Measurements from ENCODE around the gene CLIC1. TPM values are rescaled to one million over a fixed set of nuclear protein-coding genes. Genes with fewer than 3 reads are reported as not detected.

CLIC1 gene
- total RNA-seq, 1 experiment from 2014 or later, result 374 TPM

GRCh38 chr6:31686483-31686882 is 49.8 kb downstream of the CLIC1 start:
- intact Hi-C loops (cut with micrococcal nuclease; ENCODE audit: unreplicated experiment), result no loop called here
- TF ChIP-seq CTCF (IDR thresholded peaks at IDR 0.05; ENCODE audit: insufficient read depth in 1 of 2, low read depth in 1 of 2, low read length in 1 of 2, severe bottlenecking in 1 of 2, unreplicated experiment in 1 of 2), result no peak
- no peaks in the 10 kb centered on the region for H3K27me3 Mint-ChIP-seq (ENCODE audit: insufficient read depth, unreplicated experiment)
- ChIA-PET CTCF (no interaction called here), POLR2A (no interaction called here)
- peaks cover 28% of the 10 kb centered on the region for H3K4me1 Mint-ChIP-seq (ENCODE audit: low read depth, unreplicated experiment)
- Histone ChIP-seq H3K36me3 (ENCODE audit: control insufficient read depth, insufficient read depth, low read length) (peaks cover 3% of the 10 kb centered on the region; the same call in 1 of the 2 replicates), H3K9me3 (no peaks in the 10 kb centered on the region), H3K4me3 (ENCODE audit: low read depth, low read length) (no peak overlapping the region), H3K27me3 (replicated peaks; ENCODE audit: control insufficient read depth, insufficient read depth, low read length) (no peaks in the 10 kb centered on the region), H3K4me1 (peaks cover 48% of the 10 kb centered on the region)
- H3K27ac Mint-ChIP-seq (ENCODE audit: unreplicated experiment), result no peak overlapping the region
- H3K4me3 Mint-ChIP-seq (ENCODE audit: unreplicated experiment), result no peak overlapping the region
- DNase-seq, result no peak
- BruUV-seq (replicated peaks), result no TSS peak
- H3K36me3 Mint-ChIP-seq (ENCODE audit: insufficient read depth, unreplicated experiment), result peaks cover 49% of the 10 kb centered on the region
- no peaks in the 10 kb centered on the region for H3K9me3 Mint-ChIP-seq (ENCODE audit: unreplicated experiment)

GRCh38 chr6:31683591-31683990 is 52.7 kb downstream of the CLIC1 start:
- ChIA-PET POLR2A (no interaction called here), CTCF (interaction anchor here (2.2 kb wide), 1 partner anchor 86 kb away, joined by 6 read pairs; no protein-coding TSS in a partner anchor)
- H3K36me3 Mint-ChIP-seq (ENCODE audit: insufficient read depth, unreplicated experiment), result peaks cover 28% of the 10 kb centered on the region
- no TSS peak for BruUV-seq (replicated peaks)
- H3K4me3 Mint-ChIP-seq (ENCODE audit: unreplicated experiment), result peak overlapping the region; percentile 76
- no peak for DNase-seq
- no peak for TF ChIP-seq CTCF (IDR thresholded peaks at IDR 0.05; ENCODE audit: insufficient read depth in 1 of 2, low read depth in 1 of 2, low read length in 1 of 2, severe bottlenecking in 1 of 2, unreplicated experiment in 1 of 2)
- Histone ChIP-seq H3K36me3 (ENCODE audit: control insufficient read depth, insufficient read depth, low read length) (0 out of 2 replicates have a peak, but pooled peaks cover 1% of the 10 kb centered on the region), H3K4me3 (ENCODE audit: low read depth, low read length) (no peak overlapping the region), H3K4me1 (peaks cover 26% of the 10 kb centered on the region), H3K9me3 (no peaks in the 10 kb centered on the region), H3K27me3 (replicated peaks; ENCODE audit: control insufficient read depth, insufficient read depth, low read length) (no peaks in the 10 kb centered on the region)
- H3K9me3 Mint-ChIP-seq (ENCODE audit: unreplicated experiment), result no peaks in the 10 kb centered on the region
- H3K27ac Mint-ChIP-seq (ENCODE audit: unreplicated experiment), result peak overlapping the region; percentile 94
- intact Hi-C loops (cut with micrococcal nuclease; ENCODE audit: unreplicated experiment), result no loop called here
- H3K4me1 Mint-ChIP-seq (ENCODE audit: low read depth, unreplicated experiment), result peaks cover 17% of the 10 kb centered on the region
- H3K27me3 Mint-ChIP-seq (ENCODE audit: insufficient read depth, unreplicated experiment), result no peaks in the 10 kb centered on the region

DNA sequence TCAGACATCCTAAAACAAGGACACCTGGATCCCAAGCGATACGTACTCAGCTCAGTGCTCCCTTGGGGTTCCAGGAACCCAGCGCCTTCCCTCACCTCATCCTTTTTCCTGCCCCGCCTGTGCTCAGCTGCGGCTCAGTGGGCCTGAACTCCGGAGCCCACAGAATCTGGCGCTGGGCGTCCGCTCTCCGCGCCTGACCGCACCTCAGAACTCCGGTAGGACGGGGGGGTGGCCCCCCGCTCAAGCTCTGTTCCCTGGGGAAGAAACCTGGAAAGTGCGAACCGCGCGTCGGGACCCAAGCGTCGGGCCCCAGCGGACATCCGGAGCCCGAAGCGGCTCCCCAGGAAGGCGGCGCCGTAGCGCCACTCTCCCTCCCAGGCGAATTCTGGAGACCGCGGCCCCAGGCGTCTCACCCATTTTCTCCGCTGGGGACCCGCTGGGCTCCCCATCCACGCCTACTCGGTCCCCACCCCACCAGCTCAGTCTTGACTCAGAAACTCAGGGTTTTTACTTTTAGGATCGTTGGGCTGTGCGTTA is 55.1 kb downstream of the CLIC1 start:
- H3K9me3 ChIP-seq, result no peaks in the 10 kb centered on the region

More for the DNA sequence above, 55.1 kb downstream of the CLIC1 start:
- Histone ChIP-seq H3K36me3 (ENCODE audit: control insufficient read depth, insufficient read depth, low read length) (no peaks in the 10 kb centered on the region), H3K27me3 (replicated peaks; ENCODE audit: control insufficient read depth, insufficient read depth, low read length) (no peaks in the 10 kb centered on the region), H3K4me3 (ENCODE audit: low read depth, low read length) (peak overlapping the region; percentile 49), H3K4me1 (peaks cover 25% of the 10 kb centered on the region)
- peak overlapping the region; percentile 76 for H3K4me3 Mint-ChIP-seq (ENCODE audit: unreplicated experiment)
- H3K27me3 Mint-ChIP-seq (ENCODE audit: insufficient read depth, unreplicated experiment), result no peaks in the 10 kb centered on the region
- H3K4me1 Mint-ChIP-seq (ENCODE audit: low read depth, unreplicated experiment), result peaks cover 17% of the 10 kb centered on the region
- intact Hi-C loops (cut with micrococcal nuclease; ENCODE audit: unreplicated experiment), result loop anchor here (2.0 kb wide), 1 partner anchor 22 kb away; the partner anchor contains the start of gene ABHD16A
- TF ChIP-seq CTCF (IDR thresholded peaks at IDR 0.05; ENCODE audit: insufficient read depth in 1 of 2, low read depth in 1 of 2, low read length in 1 of 2, severe bottlenecking in 1 of 2, unreplicated experiment in 1 of 2), result peak in 1 of 2 experiments; percentile 12
- peaks cover 22% of the 10 kb centered on the region for H3K36me3 Mint-ChIP-seq (ENCODE audit: insufficient read depth, unreplicated experiment)
- no peaks in the 10 kb centered on the region for H3K9me3 Mint-ChIP-seq (ENCODE audit: unreplicated experiment)
- BruUV-seq (replicated peaks), result no TSS peak
- DNase-seq, result peak; percentile 59 to 69
- peak overlapping the region; percentile 54 for H3K27ac Mint-ChIP-seq (ENCODE audit: unreplicated experiment)
- ChIA-PET POLR2A (interaction anchor here (1.0 kb wide), 2 partner anchors 56 to 134 kb away, joined by 3 read pairs; partner anchors contain the start of gene HSPA1L), CTCF (interaction anchor here (0.6 to 2.3 kb wide), 17 partner anchors 9 to 183 kb away, joined by 3 to 18 read pairs (median 5); partner anchors contain the start of genes CLIC1, CSNK2B, HSPA1B and LY6G6D)

Small RNA genes lying within 50 kb of the gene (microRNA-seq; reads per million reads assigned to microRNA genes)
- gene MIR4646, result 0.93 reads per million

Other genes with a start within 250 kb of the CLIC1 start
- 6.4 and 7.5 TPM in 2 replicates for gene MICB, start 238.4 kb downstream of the CLIC1 start, total RNA-seq (2022)
- gene MCCD1, start 207.6 kb downstream of the CLIC1 start, total RNA-seq (2022), result not detected in 2 replicates
- gene DDX39B, start 194.5 kb downstream of the CLIC1 start, total RNA-seq (2022), result 416 and 423 TPM in 2 replicates
- gene ATP6V1G2, start 189.9 kb downstream of the CLIC1 start, total RNA-seq (2022), result 0.26 and 0.43 TPM in 2 replicates
- gene NFKBIL1, start 188.9 kb downstream of the CLIC1 start, total RNA-seq (2022), result 14.7 and 17.4 TPM in 2 replicates
- not detected in 2 replicates for gene LTA, start 164.2 kb downstream of the CLIC1 start, total RNA-seq (2022)
- gene TNF, start 161.0 kb downstream of the CLIC1 start, total RNA-seq (2022), result not detected in 2 replicates
- gene LTB, start 154.1 kb downstream of the CLIC1 start, total RNA-seq (2022), result not detected in 2 replicates
- gene LST1, start 150.3 kb downstream of the CLIC1 start, total RNA-seq (2022), result not detected in 2 replicates
- gene NCR3, start 143.5 kb downstream of the CLIC1 start, total RNA-seq (2022), result not detected in 2 replicates
- gene AIF1, start 121.3 kb downstream of the CLIC1 start, total RNA-seq (2022), result 2.2 and 2.7 TPM in 2 replicates
- 213 and 222 TPM in 2 replicates for gene PRRC2A, start 115.8 kb downstream of the CLIC1 start, total RNA-seq (2022)
- 354 and 376 TPM in 2 replicates for gene BAG6, start 83.9 kb downstream of the CLIC1 start, total RNA-seq (2022)
- gene APOM, start 80.6 kb downstream of the CLIC1 start, total RNA-seq (2022), result 14.8 and 15.8 TPM in 2 replicates
- gene C6orf47, start 75.8 kb downstream of the CLIC1 start, total RNA-seq (2022), result 19.4 and 19.7 TPM in 2 replicates
- gene GPANK1, start 71.5 kb downstream of the CLIC1 start, total RNA-seq (2022), result 20.3 TPM in 2 replicates
- gene CSNK2B, start 70.5 kb downstream of the CLIC1 start, total RNA-seq (2022), result 219 and 221 TPM in 2 replicates
- 13.9 and 17.5 TPM in 2 replicates for gene LY6G5B, start 66.6 kb downstream of the CLIC1 start, total RNA-seq (2022)
- gene LY6G5C, start 55.5 kb downstream of the CLIC1 start, total RNA-seq (2022), result 2.0 and 2.9 TPM in 2 replicates
- 62.7 and 63.2 TPM in 2 replicates for gene ABHD16A, start 33.2 kb downstream of the CLIC1 start, total RNA-seq (2022)
- gene LY6G6F, start 29.7 kb downstream of the CLIC1 start, total RNA-seq (2022), result not detected in 2 replicates
- not detected in 2 replicates for gene LY6G6D, start 21.2 kb downstream of the CLIC1 start, total RNA-seq (2022)
- 0.88 and 1.3 TPM in 2 replicates for gene LY6G6C, start 14.8 kb downstream of the CLIC1 start, total RNA-seq (2022)
- not detected in 2 replicates for gene MPIG6B, start 13.2 kb downstream of the CLIC1 start, total RNA-seq (2022)
- gene DDAH2, start 7.2 kb downstream of the CLIC1 start, total RNA-seq (2022), result 82.4 and 91.6 TPM in 2 replicates
- 49.6 and 51.0 TPM in 2 replicates for gene MSH5, start 3.5 kb upstream of the CLIC1 start, total RNA-seq (2022)
- gene SAPCD1, start 26.1 kb upstream of the CLIC1 start, total RNA-seq (2022), result 6.4 and 13.0 TPM in 2 replicates
- gene VWA7, start 40.8 kb upstream of the CLIC1 start, total RNA-seq (2022), result 0.61 and 1.5 TPM in 2 replicates
- gene VARS1, start 59.2 kb upstream of the CLIC1 start, total RNA-seq (2022), result 132 and 135 TPM in 2 replicates
- gene LSM2, start 70.4 kb upstream of the CLIC1 start, total RNA-seq (2022), result 56.3 and 61.2 TPM in 2 replicates
- gene HSPA1L, start 78.8 kb upstream of the CLIC1 start, total RNA-seq (2022), result 0.86 and 1.6 TPM in 2 replicates
- gene HSPA1A, start 79.0 kb upstream of the CLIC1 start, total RNA-seq (2022), result 77.3 and 96.9 TPM in 2 replicates
- gene HSPA1B, start 91.2 kb upstream of the CLIC1 start, total RNA-seq (2022), result 99.0 and 112 TPM in 2 replicates
- 173 and 176 TPM in 2 replicates for gene NEU1, start 126.3 kb upstream of the CLIC1 start, total RNA-seq (2022)
- 0.57 TPM in 1 of 2 replicates, not detected in the other for gene SLC44A4, start 142.5 kb upstream of the CLIC1 start, total RNA-seq (2022)
- 64.3 and 65.7 TPM in 2 replicates for gene EHMT2, start 161.2 kb upstream of the CLIC1 start, total RNA-seq (2022)
- 9.6 and 11.7 TPM in 2 replicates for gene ZBTB12, start 165.6 kb upstream of the CLIC1 start, total RNA-seq (2022)
- gene C2, start 191.2 kb upstream of the CLIC1 start, total RNA-seq (2022), result 4.8 and 4.9 TPM in 2 replicates
- gene CFB, start 209.6 kb upstream of the CLIC1 start, total RNA-seq (2022), result 31.0 and 32.1 TPM in 2 replicates
- 75.3 and 82.0 TPM in 2 replicates for gene NELFE, start 222.4 kb upstream of the CLIC1 start, total RNA-seq (2022)
- 70.0 and 77.9 TPM in 2 replicates for gene SKIC2, start 222.6 kb upstream of the CLIC1 start, total RNA-seq (2022)
- 22.4 and 23.7 TPM in 2 replicates for gene DXO, start 235.6 kb upstream of the CLIC1 start, total RNA-seq (2022)
- 1.0 and 1.5 TPM in 2 replicates for gene C4A, start 245.5 kb upstream of the CLIC1 start, total RNA-seq (2022)